ENCODE measurements around the gene ATRIP.

The ATRIP gene

GRCh38 chr3:48467110-48467454 lies 20.5 kb downstream of the ATRIP start:
- peak overlapping the region; percentile 75 for H3K4me3 ChIP-seq
- H3K27ac ChIP-seq: peak overlapping the region; percentile 96 to 100
- no peak for TF ChIP-seq CTCF (IDR thresholded peaks at IDR 0.05)
- no peak for DNase-seq (ENCODE audit: low spot score)

GRCh38 chr3:48467473-48468267 lies 21.1 kb downstream of the ATRIP start:
- TF ChIP-seq CTCF (IDR thresholded peaks at IDR 0.05): no peak
- Histone ChIP-seq H3K4me3 (peak overlapping the region; percentile 75), H3K27ac (peak overlapping the region; percentile 96 to 100)
- DNase-seq (ENCODE audit: low spot score): no peak

GRCh38 chr3:48468329-48468731 lies 21.8 kb downstream of the ATRIP start:
- peak overlapping the region; percentile 96 to 100 for H3K27ac ChIP-seq
- TF ChIP-seq CTCF (IDR thresholded peaks at IDR 0.05): no peak
- peak overlapping the region; percentile 19 for H3K4me3 ChIP-seq
- no peak for DNase-seq (ENCODE audit: low spot score)

- H3K4me3 ChIP-seq: peak overlapping the region; percentile 50
- peak overlapping the region in 1 of 2 donors; percentile 100 for H3K27ac ChIP-seq
- no peak for DNase-seq (ENCODE audit: low spot score)
- no peak for TF ChIP-seq CTCF (IDR thresholded peaks at IDR 0.05)
Observed at GRCh38 chr3:48469046-48469915, 22.7 kb downstream of the ATRIP start.

GRCh38 chr3:48470286-48470685 lies 23.7 kb downstream of the ATRIP start:
- DNase-seq (ENCODE audit: low spot score): no peak
- peak overlapping the region; percentile 50 for H3K4me3 ChIP-seq
- no peak for TF ChIP-seq CTCF (IDR thresholded peaks at IDR 0.05)
- peak overlapping the region in 1 of 2 donors; percentile 100 for H3K27ac ChIP-seq

GRCh38 chr3:48472673-48472922 lies 26.1 kb downstream of the ATRIP start:
- Histone ChIP-seq H3K27ac (peak overlapping the region; percentile 96 to 98), H3K4me3 (peak overlapping the region; percentile 84)
- TF ChIP-seq CTCF (IDR thresholded peaks at IDR 0.05): no peak
- DNase-seq (ENCODE audit: low spot score): no peak
